Heart left ventricle (tissue), 13 donors: ENCODE measurements around the gene SYNRG.

ENCODE experiments used
- POLR2A ChIP-seq, 2 donors: fragments of 450-650 bp; IDR thresholded peaks; one replicate each; pipeline ENCODE4 v1.6.1; 2017; ENCODE audit warnings: antibody characterized with exemption in 2 of 2, mild to moderate bottlenecking in 2 of 2, moderate library complexity in 2 of 2
- TF ChIP-seq, protein P1 (sequence below), 12 donors: fragments of 200-600 bp; sonication (generic) in 4 of 12; IDR thresholded peaks; one replicate each; pipeline versions ENCODE4 v1.5.0 to v1.8.0; 2018 to 2022; ENCODE audit warnings: antibody characterized with exemption in 12 of 12, mild to moderate bottlenecking in 5 of 12
- donor health status: ischemic (EF 13 %, LVEDD 7.1; RV severe dilation, severe dysfunction).
- donor health status: DM: no; HTN: yes; CAD: no.
- donor health status: DM: no; HTN: no; CAD: no.
- donor health status: ischemic (EF 25% LVEDD 6.9; RV normal size, moderate dysfunction).
- donor health status: ischemic (EF 25% LVEDD 5.7; RV mildly dilated, moderate dysfunction).
- donor health status: ischemic (EF 35%, LVEDD 5.7; RV mildly dilated, moderate dysfunction).
- donor health status: nonischemic (EF 11% LVEDD 7.7; RV severe dilation, severe dysfunction).
- donor health status: DM: yes; HTN: yes; CAD: no.
- donor health status: PGD.
- donor health status: ischemic (EF 29% LVEDD 5.4; RV normal size, mild dysfunction).
- donor health status: nonischemic (EF 23%, LVEDD 6.1; RV moderate dilation, normal function).

GRCh38 chr17:37519251-37519985, 89.8 kb downstream of the SYNRG start:
- TF ChIP-seq, protein P1, sequence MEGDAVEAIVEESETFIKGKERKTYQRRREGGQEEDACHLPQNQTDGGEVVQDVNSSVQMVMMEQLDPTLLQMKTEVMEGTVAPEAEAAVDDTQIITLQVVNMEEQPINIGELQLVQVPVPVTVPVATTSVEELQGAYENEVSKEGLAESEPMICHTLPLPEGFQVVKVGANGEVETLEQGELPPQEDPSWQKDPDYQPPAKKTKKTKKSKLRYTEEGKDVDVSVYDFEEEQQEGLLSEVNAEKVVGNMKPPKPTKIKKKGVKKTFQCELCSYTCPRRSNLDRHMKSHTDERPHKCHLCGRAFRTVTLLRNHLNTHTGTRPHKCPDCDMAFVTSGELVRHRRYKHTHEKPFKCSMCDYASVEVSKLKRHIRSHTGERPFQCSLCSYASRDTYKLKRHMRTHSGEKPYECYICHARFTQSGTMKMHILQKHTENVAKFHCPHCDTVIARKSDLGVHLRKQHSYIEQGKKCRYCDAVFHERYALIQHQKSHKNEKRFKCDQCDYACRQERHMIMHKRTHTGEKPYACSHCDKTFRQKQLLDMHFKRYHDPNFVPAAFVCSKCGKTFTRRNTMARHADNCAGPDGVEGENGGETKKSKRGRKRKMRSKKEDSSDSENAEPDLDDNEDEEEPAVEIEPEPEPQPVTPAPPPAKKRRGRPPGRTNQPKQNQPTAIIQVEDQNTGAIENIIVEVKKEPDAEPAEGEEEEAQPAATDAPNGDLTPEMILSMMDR (IDR thresholded peaks at IDR 0.05), result no peak
- TF ChIP-seq POLR2A (IDR thresholded peaks at IDR 0.05), result no peak
